ENCODE data around the gene SLC23A1.

Gene SLC23A1

DNA sequence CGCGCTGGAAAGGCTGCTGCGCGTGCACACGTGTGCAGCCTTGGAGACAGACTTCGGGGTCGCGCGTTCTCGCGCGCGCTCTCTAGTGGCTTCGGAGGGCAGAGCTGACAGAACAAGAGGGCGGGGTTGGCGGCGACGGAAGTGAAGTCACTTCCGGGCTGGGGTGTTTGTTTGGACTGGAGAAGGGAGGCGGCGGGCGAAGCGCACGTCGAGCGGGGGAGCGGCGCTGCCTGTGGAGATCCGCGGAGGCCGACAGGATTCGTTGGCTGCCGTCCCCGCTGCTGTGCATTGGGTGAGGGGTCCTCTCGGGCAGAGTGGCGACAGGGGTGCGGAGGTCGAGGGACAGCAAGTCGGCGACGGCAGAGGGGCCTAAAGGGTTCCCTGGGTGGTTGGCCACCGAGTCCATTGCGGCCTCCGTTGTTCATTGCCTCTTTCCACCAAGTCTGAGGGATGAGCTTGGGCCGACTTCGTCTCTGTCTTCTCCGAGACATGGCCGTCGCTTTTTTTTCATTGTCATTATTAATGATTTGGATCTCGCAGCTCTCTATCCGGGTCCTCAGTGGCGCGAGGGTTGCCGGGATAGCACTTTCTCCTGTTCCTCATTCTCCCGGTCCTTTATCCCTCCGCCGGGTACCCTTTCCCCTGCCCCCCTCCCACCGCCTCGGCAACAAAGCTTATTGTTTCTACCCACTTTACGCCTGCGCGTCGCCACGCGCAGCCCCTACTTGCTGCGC is 41.2 kb downstream of the SLC23A1 start, which contains the start of gene PAIP2:
TSS of gene PAIP2 (plus strand) at position 166 of the 734 bp plus-strand sequence. CDS start 21,931 bp downstream, outside the sequence.
- Histone ChIP-seq H3K27me3 (ENCODE audit: control insufficient read depth in 1 of 2, insufficient read depth in 2 of 2, low read length in 2 of 2) (no peaks in the 10 kb centered on the region), H3K9ac (ENCODE audit: low read length in 2 of 2) (peak within 1 kb of the TSS; percentile 99), H3K36me3 (ENCODE audit: control insufficient read depth in 2 of 2, insufficient read depth in 2 of 2, low read length in 2 of 2) (no peaks in the 10 kb centered on the region), H3K9me3 (ENCODE audit: control insufficient read depth in 2 of 2, low read length in 2 of 2) (no peaks in the 10 kb centered on the region), H3K4me3 (ENCODE audit: low read length in 2 of 2) (peak within 1 kb of the TSS; percentile 98 to 99), H3K4me1 (ENCODE audit: control insufficient read depth, insufficient read depth, low read length) (peaks cover 15% of the 10 kb centered on the region), H3K27ac (ENCODE audit: low read length) (peak within 1 kb of the TSS; percentile 97)

- Histone ChIP-seq H3K9ac (ENCODE audit: low read length in 2 of 2) (peak overlapping the region; percentile 60 to 63), H3K4me3 (ENCODE audit: low read length in 2 of 2) (peak overlapping the region; percentile 98 to 99), H3K27me3 (ENCODE audit: control insufficient read depth in 1 of 2, insufficient read depth in 2 of 2, low read length in 2 of 2) (no peaks in the 10 kb centered on the region), H3K9me3 (ENCODE audit: control insufficient read depth in 2 of 2, low read length in 2 of 2) (no peaks in the 10 kb centered on the region), H3K4me1 (ENCODE audit: control insufficient read depth, insufficient read depth, low read length) (peaks cover 15% of the 10 kb centered on the region), H3K27ac (ENCODE audit: low read length) (peak overlapping the region; percentile 97), H3K36me3 (ENCODE audit: control insufficient read depth in 2 of 2, insufficient read depth in 2 of 2, low read length in 2 of 2) (no peaks in the 10 kb centered on the region)
These were observed 41.9 kb downstream of the SLC23A1 start for GRCh38 chr5:139341187-139341688.

- Histone ChIP-seq H3K36me3 (ENCODE audit: control insufficient read depth in 2 of 2, insufficient read depth in 2 of 2, low read length in 2 of 2) (no peaks in the 10 kb centered on the region), H3K9ac (ENCODE audit: low read length in 2 of 2) (no peak overlapping the region), H3K4me3 (ENCODE audit: low read length in 2 of 2) (no peak overlapping the region), H3K9me3 (ENCODE audit: control insufficient read depth in 2 of 2, low read length in 2 of 2) (no peaks in the 10 kb centered on the region), H3K27me3 (ENCODE audit: control insufficient read depth in 1 of 2, insufficient read depth in 2 of 2, low read length in 2 of 2) (no peaks in the 10 kb centered on the region), H3K27ac (ENCODE audit: low read length) (no peak overlapping the region), H3K4me1 (ENCODE audit: control insufficient read depth, insufficient read depth, low read length) (peaks cover 15% of the 10 kb centered on the region)
These were observed 43.0 kb downstream of the SLC23A1 start for GRCh38 chr5:139340051-139340450.

DNA sequence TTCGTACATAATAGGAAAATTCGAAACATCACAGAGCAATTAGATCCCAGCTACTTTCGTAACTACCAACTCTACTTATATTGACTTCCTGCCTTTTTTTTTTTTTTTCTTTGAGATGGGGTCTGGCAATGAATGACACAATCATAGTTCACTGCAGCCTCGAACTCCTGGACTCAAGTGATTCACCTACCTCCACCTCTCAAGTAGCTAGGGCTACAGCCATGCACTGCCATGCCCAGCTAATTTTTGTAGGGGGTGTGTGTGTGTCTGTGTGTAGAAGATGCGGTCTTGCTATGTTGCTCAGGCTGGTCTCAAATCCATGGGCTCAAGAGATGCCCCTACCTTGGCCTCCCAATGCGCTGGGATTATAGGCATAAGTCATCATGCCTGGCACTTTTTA is 47.3 kb downstream of the SLC23A1 start:
- Histone ChIP-seq H3K9ac (ENCODE audit: low read length in 2 of 2) (no peak overlapping the region), H3K4me3 (ENCODE audit: low read length in 2 of 2) (no peak overlapping the region), H3K27me3 (ENCODE audit: control insufficient read depth in 1 of 2, insufficient read depth in 2 of 2, low read length in 2 of 2) (no peaks in the 10 kb centered on the region), H3K36me3 (ENCODE audit: control insufficient read depth in 2 of 2, insufficient read depth in 2 of 2, low read length in 2 of 2) (peaks cover 7 to 12% of the 10 kb centered on the region in 2 donors), H3K4me1 (ENCODE audit: control insufficient read depth, insufficient read depth, low read length) (no peaks in the 10 kb centered on the region), H3K27ac (ENCODE audit: low read length) (no peak overlapping the region), H3K9me3 (ENCODE audit: control insufficient read depth in 2 of 2, low read length in 2 of 2) (no peaks in the 10 kb centered on the region)
